ENCODE data around the gene METTL24. TPM values are rescaled to one million over a fixed set of nuclear protein-coding genes. Genes with fewer than 3 reads are reported as not detected.

Gene METTL24
- total RNA-seq, 1 donor from 2014 or later: 2.3 TPM

DNA sequence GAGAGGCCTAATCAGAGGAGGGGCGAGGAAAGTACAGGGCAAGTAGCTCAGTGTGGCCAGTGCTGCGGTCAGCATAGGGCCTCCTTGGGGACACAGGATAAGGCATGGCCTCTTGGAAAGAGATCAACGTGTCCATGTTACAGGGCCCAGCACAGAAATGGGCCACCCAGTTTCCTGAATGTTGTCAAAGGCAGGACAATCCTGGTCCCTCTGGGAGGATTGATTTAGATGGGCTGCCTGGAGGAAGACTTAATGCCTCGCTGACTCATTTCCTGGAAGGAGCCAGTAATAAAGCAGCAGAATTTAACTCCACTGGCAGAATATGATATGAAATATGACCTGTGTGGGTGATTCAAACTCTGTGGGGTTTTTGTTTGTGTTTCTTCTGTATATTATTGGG, 40.6 kb upstream of the METTL24 start:
- Histone ChIP-seq H3K27me3 (ENCODE audit: control insufficient read depth, insufficient read depth, low read length) (no peaks in the 10 kb centered on the region), H3K36me3 (ENCODE audit: control insufficient read depth, insufficient read depth, low read length) (no peaks in the 10 kb centered on the region), H3K4me3 (ENCODE audit: low read depth, low read length) (no peak overlapping the region)
- TF ChIP-seq, protein P1, sequence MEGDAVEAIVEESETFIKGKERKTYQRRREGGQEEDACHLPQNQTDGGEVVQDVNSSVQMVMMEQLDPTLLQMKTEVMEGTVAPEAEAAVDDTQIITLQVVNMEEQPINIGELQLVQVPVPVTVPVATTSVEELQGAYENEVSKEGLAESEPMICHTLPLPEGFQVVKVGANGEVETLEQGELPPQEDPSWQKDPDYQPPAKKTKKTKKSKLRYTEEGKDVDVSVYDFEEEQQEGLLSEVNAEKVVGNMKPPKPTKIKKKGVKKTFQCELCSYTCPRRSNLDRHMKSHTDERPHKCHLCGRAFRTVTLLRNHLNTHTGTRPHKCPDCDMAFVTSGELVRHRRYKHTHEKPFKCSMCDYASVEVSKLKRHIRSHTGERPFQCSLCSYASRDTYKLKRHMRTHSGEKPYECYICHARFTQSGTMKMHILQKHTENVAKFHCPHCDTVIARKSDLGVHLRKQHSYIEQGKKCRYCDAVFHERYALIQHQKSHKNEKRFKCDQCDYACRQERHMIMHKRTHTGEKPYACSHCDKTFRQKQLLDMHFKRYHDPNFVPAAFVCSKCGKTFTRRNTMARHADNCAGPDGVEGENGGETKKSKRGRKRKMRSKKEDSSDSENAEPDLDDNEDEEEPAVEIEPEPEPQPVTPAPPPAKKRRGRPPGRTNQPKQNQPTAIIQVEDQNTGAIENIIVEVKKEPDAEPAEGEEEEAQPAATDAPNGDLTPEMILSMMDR (IDR thresholded peaks at IDR 0.05; ENCODE audit: insufficient read depth, low read length, poor library complexity, severe bottlenecking): no peak
- DNase-seq (ENCODE audit: low read depth): no peak

DNA sequence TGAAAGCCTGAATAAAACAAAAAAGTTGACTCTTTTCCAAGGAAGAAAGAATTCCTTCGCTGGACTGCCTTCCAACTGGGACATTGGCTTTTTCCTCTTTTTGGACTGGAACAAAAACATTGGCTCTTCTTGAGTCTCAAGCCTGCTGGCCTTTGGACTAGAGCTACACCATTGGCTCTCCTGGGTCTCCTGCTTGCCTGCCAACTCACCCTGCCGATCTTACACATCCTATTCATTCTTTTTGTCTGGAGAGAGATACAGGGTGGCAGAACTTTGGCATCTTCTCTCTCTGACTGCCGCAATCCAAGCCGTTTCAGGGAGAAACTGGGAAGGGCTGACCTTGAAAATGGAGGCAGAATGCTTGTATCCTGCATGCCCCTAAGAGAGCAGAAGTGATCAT, 37.1 kb upstream of the METTL24 start:
- Histone ChIP-seq H3K36me3 (ENCODE audit: control insufficient read depth, insufficient read depth, low read length) (no peaks in the 10 kb centered on the region), H3K27me3 (ENCODE audit: control insufficient read depth, insufficient read depth, low read length) (no peaks in the 10 kb centered on the region), H3K4me3 (ENCODE audit: low read depth, low read length) (no peak overlapping the region)
- TF ChIP-seq, protein P1 (IDR thresholded peaks at IDR 0.05; ENCODE audit: insufficient read depth, low read length, poor library complexity, severe bottlenecking): no peak
- DNase-seq (ENCODE audit: low read depth): no peak

DNA sequence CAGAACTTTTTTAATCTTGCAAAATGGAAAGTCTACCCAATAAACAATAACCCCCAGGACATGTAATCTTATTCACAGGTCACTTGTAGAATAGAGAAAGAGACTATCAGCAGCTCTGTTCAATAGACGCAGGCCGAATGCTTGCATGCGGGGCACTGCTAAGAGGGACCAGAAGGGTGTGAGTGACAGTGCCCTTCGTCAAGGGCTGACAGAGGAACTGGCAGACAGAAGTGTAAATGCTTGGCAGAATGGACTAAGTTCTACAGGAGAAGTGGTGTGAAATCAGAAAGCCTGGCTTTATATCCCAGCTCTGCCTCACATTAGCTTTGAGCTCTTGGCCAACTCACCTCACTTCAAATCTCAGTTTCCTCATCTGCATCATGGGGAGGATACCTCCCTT, 36.3 kb upstream of the METTL24 start:
- DNase-seq (ENCODE audit: low read depth): no peak
- TF ChIP-seq, protein P1 (IDR thresholded peaks at IDR 0.05; ENCODE audit: insufficient read depth, low read length, poor library complexity, severe bottlenecking): no peak
- H3K4me3 ChIP-seq (ENCODE audit: low read depth, low read length): no peak overlapping the region
- no peaks in the 10 kb centered on the region for H3K27me3 ChIP-seq (ENCODE audit: control insufficient read depth, insufficient read depth, low read length)
- H3K36me3 ChIP-seq (ENCODE audit: control insufficient read depth, insufficient read depth, low read length): no peaks in the 10 kb centered on the region

DNA sequence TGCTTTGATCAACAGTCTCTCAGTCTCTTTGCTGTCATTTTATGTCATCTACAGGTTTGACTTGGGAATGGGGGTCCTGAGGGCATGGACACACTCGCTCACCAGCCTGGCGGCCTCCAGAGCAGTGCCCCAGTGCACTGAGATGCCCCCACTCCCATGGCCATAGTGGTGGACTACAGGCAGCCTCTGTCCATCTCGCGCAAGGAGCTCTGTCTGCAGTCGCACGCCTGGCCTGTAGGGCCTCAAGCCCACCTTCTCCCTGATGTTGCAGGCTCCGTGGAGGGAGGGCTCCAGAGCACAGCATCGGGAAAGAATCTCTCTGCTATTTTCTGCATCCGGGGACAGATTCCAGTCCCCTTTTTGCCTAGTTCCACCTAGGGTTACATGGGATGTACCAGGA, 34.6 kb upstream of the METTL24 start:
- DNase-seq (ENCODE audit: low read depth): no peak
- TF ChIP-seq, protein P1 (IDR thresholded peaks at IDR 0.05; ENCODE audit: insufficient read depth, low read length, poor library complexity, severe bottlenecking): no peak
- Histone ChIP-seq H3K4me3 (ENCODE audit: low read depth, low read length) (no peak overlapping the region), H3K27me3 (ENCODE audit: control insufficient read depth, insufficient read depth, low read length) (no peaks in the 10 kb centered on the region), H3K36me3 (ENCODE audit: control insufficient read depth, insufficient read depth, low read length) (no peaks in the 10 kb centered on the region)

DNA sequence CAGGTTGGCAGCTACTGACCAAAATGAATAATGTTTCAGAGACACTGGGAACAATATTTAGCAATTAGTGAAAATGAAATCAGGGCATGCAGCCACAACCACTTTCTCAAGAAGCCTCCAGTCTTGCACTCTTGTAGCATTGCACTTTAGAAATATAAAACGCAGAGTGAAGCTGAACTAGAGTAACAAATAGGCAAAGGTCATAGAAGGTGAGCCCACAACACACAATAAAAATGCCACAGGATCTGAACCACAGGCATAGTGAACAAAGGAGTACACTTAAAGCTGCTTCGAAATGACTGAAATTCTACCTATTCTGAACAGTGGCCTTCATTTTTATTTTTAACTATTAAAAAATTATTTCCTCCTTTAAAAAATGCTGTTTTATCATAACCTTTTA, 32.3 kb upstream of the METTL24 start:
- Histone ChIP-seq H3K36me3 (ENCODE audit: control insufficient read depth, insufficient read depth, low read length) (no peaks in the 10 kb centered on the region), H3K4me3 (ENCODE audit: low read depth, low read length) (no peak overlapping the region), H3K27me3 (ENCODE audit: control insufficient read depth, insufficient read depth, low read length) (no peaks in the 10 kb centered on the region)
- TF ChIP-seq, protein P1 (IDR thresholded peaks at IDR 0.05; ENCODE audit: insufficient read depth, low read length, poor library complexity, severe bottlenecking): no peak
- no peak for DNase-seq (ENCODE audit: low read depth)

DNA sequence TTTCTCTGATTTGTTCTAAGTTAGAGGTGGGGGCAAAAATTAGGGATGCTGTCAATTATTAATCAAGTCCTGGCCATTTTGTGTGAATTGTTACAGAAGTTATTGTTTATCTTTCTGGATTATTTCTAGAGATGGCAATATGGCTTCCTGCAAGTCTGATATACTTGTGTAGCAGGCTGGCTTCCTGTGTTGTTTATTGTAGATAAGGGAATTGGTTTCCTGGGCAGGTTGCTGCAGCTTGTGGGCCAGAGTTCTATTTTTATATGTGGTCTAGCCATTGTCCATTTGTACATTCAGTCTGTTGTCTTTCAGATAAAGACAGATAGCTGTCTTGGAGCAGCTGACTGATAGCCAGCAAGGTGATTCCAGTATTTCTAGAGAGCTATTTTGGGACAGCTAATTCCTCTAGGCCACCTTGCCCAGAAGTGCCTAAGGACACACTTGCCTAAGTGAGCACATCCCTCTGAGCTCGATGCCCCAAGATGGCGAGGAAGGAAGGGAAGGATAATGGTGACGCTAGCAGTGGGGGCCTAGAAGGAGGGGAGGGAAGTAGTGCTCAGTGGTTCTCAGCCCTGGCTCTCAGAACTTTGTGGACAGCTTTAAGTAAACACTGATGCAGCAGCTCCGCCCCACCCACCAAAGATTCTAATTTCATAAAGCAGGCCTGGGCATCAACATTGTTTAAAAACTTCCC, 31.7 kb upstream of the METTL24 start:
- H3K36me3 ChIP-seq (ENCODE audit: control insufficient read depth, insufficient read depth, low read length): no peaks in the 10 kb centered on the region
- no peaks in the 10 kb centered on the region for H3K27me3 ChIP-seq (ENCODE audit: control insufficient read depth, insufficient read depth, low read length)
- TF ChIP-seq, protein P1 (IDR thresholded peaks at IDR 0.05; ENCODE audit: insufficient read depth, low read length, poor library complexity, severe bottlenecking): no peak
- H3K4me3 ChIP-seq (ENCODE audit: low read depth, low read length): no peak overlapping the region
- no peak for DNase-seq (ENCODE audit: low read depth)
